ENCODE data around the gene ACBD4. TPM values are rescaled to one million over a fixed set of nuclear protein-coding genes. Genes with fewer than 3 reads are reported as not detected.

ACBD4 gene
- polyA plus RNA-seq, 1 of the 3 experiments (the other 2 are of a cell fraction), result 15.8 TPM

DNA sequence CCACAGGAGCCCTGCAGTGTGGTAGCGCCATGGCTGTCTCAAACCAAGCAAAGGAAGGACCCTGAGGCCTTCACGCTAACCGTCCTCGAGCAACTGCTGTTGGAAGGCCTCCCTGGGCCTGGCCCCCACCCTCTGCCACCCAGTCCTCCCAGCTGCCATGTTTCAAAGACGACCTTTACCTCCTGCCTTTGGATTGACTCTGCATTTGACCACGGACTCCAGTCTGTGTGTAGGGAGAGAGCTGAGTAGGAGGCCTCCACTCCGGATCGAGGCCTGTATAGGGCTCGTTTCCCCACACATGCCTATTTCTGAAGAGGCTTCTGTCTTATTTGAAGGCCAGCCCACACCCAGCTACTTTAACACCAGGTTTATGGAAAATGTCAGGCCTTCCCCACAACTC, 27.4 kb upstream of the ACBD4 start (continued):
- TF ChIP-seq, protein P1, sequence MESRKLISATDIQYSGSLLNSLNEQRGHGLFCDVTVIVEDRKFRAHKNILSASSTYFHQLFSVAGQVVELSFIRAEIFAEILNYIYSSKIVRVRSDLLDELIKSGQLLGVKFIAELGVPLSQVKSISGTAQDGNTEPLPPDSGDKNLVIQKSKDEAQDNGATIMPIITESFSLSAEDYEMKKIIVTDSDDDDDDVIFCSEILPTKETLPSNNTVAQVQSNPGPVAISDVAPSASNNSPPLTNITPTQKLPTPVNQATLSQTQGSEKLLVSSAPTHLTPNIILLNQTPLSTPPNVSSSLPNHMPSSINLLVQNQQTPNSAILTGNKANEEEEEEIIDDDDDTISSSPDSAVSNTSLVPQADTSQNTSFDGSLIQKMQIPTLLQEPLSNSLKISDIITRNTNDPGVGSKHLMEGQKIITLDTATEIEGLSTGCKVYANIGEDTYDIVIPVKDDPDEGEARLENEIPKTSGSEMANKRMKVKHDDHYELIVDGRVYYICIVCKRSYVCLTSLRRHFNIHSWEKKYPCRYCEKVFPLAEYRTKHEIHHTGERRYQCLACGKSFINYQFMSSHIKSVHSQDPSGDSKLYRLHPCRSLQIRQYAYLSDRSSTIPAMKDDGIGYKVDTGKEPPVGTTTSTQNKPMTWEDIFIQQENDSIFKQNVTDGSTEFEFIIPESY (IDR thresholded peaks at IDR 0.05; ENCODE audit: borderline replicate concordance, low read depth), result no peak
- TF ChIP-seq TCF12 (IDR thresholded peaks at IDR 0.05), result no peak
- no peak for TF ChIP-seq EZH2phosphoT487 (IDR thresholded peaks at IDR 0.05; ENCODE audit: borderline replicate concordance, low read depth)
- no peak for TF ChIP-seq FOXJ3 (CRISPR knock-in tag; IDR thresholded peaks at IDR 0.05)

DNA sequence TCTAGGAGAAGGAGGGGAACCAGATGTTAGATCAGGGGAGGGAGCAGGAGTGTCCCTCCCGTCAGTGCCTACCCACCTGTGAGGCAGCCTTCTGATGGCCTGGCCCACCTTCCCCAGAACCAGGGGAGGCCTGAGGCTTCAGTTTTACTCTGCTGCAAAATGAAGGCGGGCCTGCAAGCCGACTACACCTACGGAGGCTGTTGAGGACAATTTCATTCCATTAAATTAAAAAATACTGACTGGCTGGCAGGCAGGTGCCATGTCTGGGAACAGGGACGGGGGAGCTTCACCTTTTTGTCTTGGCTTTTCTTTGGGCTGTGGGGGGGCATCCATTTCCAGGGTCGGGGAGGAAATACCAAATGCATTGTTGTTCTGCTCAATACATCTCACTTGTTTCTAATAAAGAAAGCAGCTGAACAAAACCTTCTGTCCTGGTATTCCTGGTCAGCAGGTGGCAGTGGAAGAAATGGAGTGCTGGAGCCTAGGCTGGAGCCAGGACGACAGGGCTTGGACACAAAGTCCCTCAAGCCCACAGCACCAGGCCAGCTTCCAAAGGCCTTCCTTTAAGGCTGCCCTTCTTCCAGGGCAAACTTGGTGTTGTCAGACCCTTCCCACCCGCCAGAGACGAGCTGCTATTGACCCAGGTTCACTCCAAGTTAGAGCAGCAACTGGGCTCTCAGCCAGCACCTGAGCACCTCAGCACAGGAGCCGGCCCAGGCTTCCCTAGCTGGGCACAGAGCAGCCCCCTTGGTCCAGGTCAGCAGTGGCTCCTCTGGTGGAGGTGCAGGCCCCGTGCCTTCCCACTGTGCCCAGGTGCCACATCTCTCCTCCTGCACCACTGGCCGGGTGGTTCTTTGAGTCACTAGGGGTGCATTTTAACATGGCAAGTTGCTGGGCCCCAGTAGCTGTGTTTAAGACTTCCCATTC, 26.6 kb upstream of the ACBD4 start:
- H3K4me3 ChIP-seq (ENCODE audit: low read depth in 2 of 2, low read length in 1 of 2), result no peak overlapping the region
- H3F3A ChIP-seq (replicated peaks; ENCODE audit: insufficient read depth), result peaks cover 5% of the 10 kb centered on the region
- 84% methylated on average over 10 of the region's 12 CpGs for WGBS (ENCODE audit: low lambda C conversion rate)
- H3K27ac ChIP-seq (ENCODE audit: low read depth in 2 of 2, low read length in 1 of 2), result peak overlapping the region; percentile 9 to 18; a peak in 2 of 4 replicates
- no peaks in the 10 kb centered on the region for H3K27me3 ChIP-seq (ENCODE audit: insufficient read depth)
- no peak overlapping the region for H2AFZ ChIP-seq (ENCODE audit: low read depth)
- H3K9me3 ChIP-seq, result no peaks in the 10 kb centered on the region
- TF ChIP-seq FOSL2 (IDR thresholded peaks at IDR 0.05; ENCODE audit: borderline replicate concordance, low read depth) (no peak), RAD21 (IDR thresholded peaks at IDR 0.05; ENCODE audit: low read length) (peak; percentile 46), NFIC (IDR thresholded peaks at IDR 0.05; ENCODE audit: borderline replicate concordance) (0 out of 2 replicates have a peak, but pooled peaks have one; percentile 10)
- TF ChIP-seq, protein P2, sequence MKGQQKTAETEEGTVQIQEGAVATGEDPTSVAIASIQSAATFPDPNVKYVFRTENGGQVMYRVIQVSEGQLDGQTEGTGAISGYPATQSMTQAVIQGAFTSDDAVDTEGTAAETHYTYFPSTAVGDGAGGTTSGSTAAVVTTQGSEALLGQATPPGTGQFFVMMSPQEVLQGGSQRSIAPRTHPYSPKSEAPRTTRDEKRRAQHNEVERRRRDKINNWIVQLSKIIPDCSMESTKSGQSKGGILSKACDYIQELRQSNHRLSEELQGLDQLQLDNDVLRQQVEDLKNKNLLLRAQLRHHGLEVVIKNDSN (IDR thresholded peaks at IDR 0.05; ENCODE audit: borderline replicate concordance, low read depth), result no peak
- no peaks in the 10 kb centered on the region for H3K9me2 ChIP-seq
- no peak for DNase-seq
- H3K4me2 ChIP-seq, result no peak overlapping the region
- H4K20me1 ChIP-seq (ENCODE audit: insufficient read depth), result no peaks in the 10 kb centered on the region
- ChIA-PET CTCF (interaction anchor here (0.9 to 4.2 kb wide), 11 partner anchors 10 to 329 kb away, joined by 3 to 46 read pairs (median 6); partner anchors contain the start of genes ACBD4 and PLCD3), POLR2A (no interaction called here)
- no peaks in the 10 kb centered on the region for H3K79me2 ChIP-seq (ENCODE audit: insufficient read depth)
- no peak overlapping the region for H3K9ac ChIP-seq
- peaks cover 1 to 56% of the 10 kb centered on the region in 2 experiments for H3K36me3 ChIP-seq (replicated peaks in 1 of 2; ENCODE audit: control insufficient read depth in 1 of 2, insufficient read depth in 2 of 2, low read length in 1 of 2)
- peaks cover 0 to 5% of the 10 kb centered on the region in 2 experiments; a peak in 1 of 4 replicates for H3K4me1 ChIP-seq (ENCODE audit: control insufficient read depth in 1 of 2, insufficient read depth in 2 of 2, low read depth in 1 of 2, low read length in 1 of 2)

All from SK-N-SH (cell line).